ENCODE measurements around the gene SMURF2. TPM values are rescaled to one million over a fixed set of nuclear protein-coding genes. Genes with fewer than 3 reads are reported as not detected.

Gene SMURF2
- polyA plus RNA-seq, 1 donor from 2014 or later, result 55.2 TPM

- no peak overlapping the region for H3K4me2 ChIP-seq (ENCODE audit: low read length)
- H3K79me2 ChIP-seq (replicated peaks; ENCODE audit: insufficient read depth, low read length), result peaks cover 30% of the 10 kb centered on the region
- H3K9me3 ChIP-seq (ENCODE audit: low read length), result no peaks in the 10 kb centered on the region
- no peaks in the 10 kb centered on the region for H3F3A ChIP-seq (ENCODE audit: insufficient read depth, low read length, poor library complexity, severe bottlenecking)
- no peaks in the 10 kb centered on the region for H3K36me3 ChIP-seq (ENCODE audit: insufficient read depth, low read length)
- H4K20me1 ChIP-seq (ENCODE audit: insufficient read depth), result no peaks in the 10 kb centered on the region
- no peaks in the 10 kb centered on the region for H3K9me2 ChIP-seq (ENCODE audit: insufficient read depth, low read length)
- TF ChIP-seq POLR2AphosphoS5 (IDR thresholded peaks at IDR 0.05) (no peak), REST (IDR thresholded peaks at IDR 0.05; ENCODE audit: borderline replicate concordance) (no peak), MXI1 (conservative IDR thresholded peaks at IDR 0.05; ENCODE audit: poor library complexity, severe bottlenecking) (no peak), TAF1 (IDR thresholded peaks at IDR 0.05; ENCODE audit: low read depth) (no peak), RAD21 (conservative IDR thresholded peaks at IDR 0.05) (no peak), EP300 (conservative IDR thresholded peaks at IDR 0.05; ENCODE audit: poor library complexity, severe bottlenecking) (no peak), SMC3 (conservative IDR thresholded peaks at IDR 0.05; ENCODE audit: poor library complexity) (no peak), CTCF (IDR thresholded peaks at IDR 0.05; ENCODE audit: poor library complexity, severe bottlenecking) (no peak), EZH2 (IDR thresholded peaks at IDR 0.05; ENCODE audit: borderline replicate concordance, insufficient read depth, low read length, poor library complexity, severe bottlenecking) (no peak)
- no peaks in the 10 kb centered on the region for H3K27me3 ChIP-seq (ENCODE audit: insufficient read depth, low read depth, low read length)
- no peak overlapping the region for H3K9ac ChIP-seq (ENCODE audit: low read length)
- no peak overlapping the region for H3K4me3 ChIP-seq (ENCODE audit: low read length)
- H2AFZ ChIP-seq (ENCODE audit: low read depth, low read length), result no peak overlapping the region
- no peak overlapping the region for H3K27ac ChIP-seq (ENCODE audit: low read length)
Measured at GRCh38 chr17:64639516-64639915, 22.6 kb downstream of the SMURF2 start.

GRCh38 chr17:64638552-64639203, 23.4 kb downstream of the SMURF2 start:
- no peaks in the 10 kb centered on the region for H3K27me3 ChIP-seq (ENCODE audit: insufficient read depth, low read depth, low read length)
- no peaks in the 10 kb centered on the region for H3K9me2 ChIP-seq (ENCODE audit: insufficient read depth, low read length)
- no peaks in the 10 kb centered on the region for H3F3A ChIP-seq (ENCODE audit: insufficient read depth, low read length, poor library complexity, severe bottlenecking)
- H3K27ac ChIP-seq (ENCODE audit: low read length), result no peak overlapping the region
- no peaks in the 10 kb centered on the region for H3K9me3 ChIP-seq (ENCODE audit: low read length)
- H3K36me3 ChIP-seq (ENCODE audit: insufficient read depth, low read length), result no peaks in the 10 kb centered on the region
- no peak overlapping the region for H3K4me2 ChIP-seq (ENCODE audit: low read length)
- TF ChIP-seq EP300 (conservative IDR thresholded peaks at IDR 0.05; ENCODE audit: poor library complexity, severe bottlenecking) (no peak), CTCF (IDR thresholded peaks at IDR 0.05; ENCODE audit: poor library complexity, severe bottlenecking) (no peak), POLR2AphosphoS5 (IDR thresholded peaks at IDR 0.05) (no peak), TAF1 (IDR thresholded peaks at IDR 0.05; ENCODE audit: low read depth) (no peak)
- H2AFZ ChIP-seq (ENCODE audit: low read depth, low read length), result no peak overlapping the region
- H3K79me2 ChIP-seq (replicated peaks; ENCODE audit: insufficient read depth, low read length), result peaks cover 31% of the 10 kb centered on the region
- no peak overlapping the region for H3K9ac ChIP-seq (ENCODE audit: low read length)
- H4K20me1 ChIP-seq (ENCODE audit: insufficient read depth), result no peaks in the 10 kb centered on the region
- H3K4me3 ChIP-seq (ENCODE audit: low read length), result no peak overlapping the region

Measured in neural cell (in vitro differentiated cells).